CD4-positive, alpha-beta T cell treated with Interleukin-6 for 4 hours (primary cell): ENCODE data around the gene TMEM229B.
A peak's percentile ranks its signal among the peaks of the same experiment; 100 is the strongest.
"Not testable (repeated sequence)": the region's sequence is repeated elsewhere in the genome, so short reads cannot be mapped to it uniquely, and the experiment has no call there.

Experiments used
- DNase-seq: peaks from one replicate; pipeline ENCODE4 v3.0.0-alpha.2; 2020; ENCODE audit warnings: mixed read lengths

The TMEM229B gene

DNA sequence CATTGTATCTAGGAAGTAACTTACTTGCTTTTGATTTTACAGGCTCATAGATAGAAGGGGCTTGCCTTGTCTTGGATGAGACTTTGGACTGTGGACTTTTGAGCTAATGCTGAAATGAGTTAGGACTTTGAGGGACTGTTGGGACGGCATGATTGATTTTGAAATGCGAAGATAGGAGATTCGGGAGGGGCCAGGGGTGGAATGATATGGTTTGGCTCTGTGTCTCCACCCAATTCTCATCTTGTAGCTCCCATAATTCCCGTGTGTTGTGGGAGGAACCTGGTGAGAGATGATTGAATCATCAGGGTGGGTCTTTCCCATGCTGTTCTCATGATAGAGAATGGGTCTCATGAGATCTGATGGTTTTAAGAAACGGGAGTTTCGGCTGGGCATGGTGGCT, 36.9 kb downstream of the TMEM229B start:
- not testable (repeated sequence) for DNase-seq

DNA sequence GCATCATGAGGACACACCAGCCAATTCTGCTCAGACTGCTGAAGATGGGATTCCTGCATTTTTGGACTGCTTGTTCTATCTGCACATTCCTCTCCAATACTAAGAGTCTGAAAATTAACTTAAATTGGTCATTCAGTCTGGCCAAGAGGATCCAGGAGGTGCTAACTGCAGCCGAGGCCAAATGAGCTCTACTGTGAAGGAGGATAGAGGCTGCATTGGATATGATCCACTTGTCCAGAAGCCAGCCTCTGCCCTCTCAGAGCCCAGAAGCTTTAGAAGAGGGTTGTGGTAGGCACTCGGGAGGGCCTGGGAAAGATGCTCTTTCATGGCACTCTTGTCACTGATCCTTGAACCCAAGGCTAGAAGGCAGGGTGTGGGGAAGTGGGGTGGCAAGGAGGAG, 39.4 kb downstream of the TMEM229B start:
- DNase-seq: no peak

DNA sequence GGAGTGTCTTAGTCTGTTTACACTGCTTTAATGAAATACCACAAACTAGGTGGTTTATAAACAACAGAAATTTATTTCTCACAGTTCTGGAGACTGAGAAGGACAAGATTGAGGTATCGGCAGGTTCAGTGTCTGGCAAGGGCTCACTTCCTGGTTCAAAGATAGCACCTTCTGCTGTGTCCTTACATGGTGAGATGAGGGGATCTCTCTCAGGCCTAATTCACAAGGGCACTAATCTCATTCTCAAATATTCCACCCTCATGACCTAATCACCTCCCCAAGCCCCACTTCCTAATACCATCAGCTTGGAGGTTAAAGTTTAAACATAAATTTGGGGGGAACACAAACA, 41.5 kb downstream of the TMEM229B start:
- DNase-seq: no peak

DNA sequence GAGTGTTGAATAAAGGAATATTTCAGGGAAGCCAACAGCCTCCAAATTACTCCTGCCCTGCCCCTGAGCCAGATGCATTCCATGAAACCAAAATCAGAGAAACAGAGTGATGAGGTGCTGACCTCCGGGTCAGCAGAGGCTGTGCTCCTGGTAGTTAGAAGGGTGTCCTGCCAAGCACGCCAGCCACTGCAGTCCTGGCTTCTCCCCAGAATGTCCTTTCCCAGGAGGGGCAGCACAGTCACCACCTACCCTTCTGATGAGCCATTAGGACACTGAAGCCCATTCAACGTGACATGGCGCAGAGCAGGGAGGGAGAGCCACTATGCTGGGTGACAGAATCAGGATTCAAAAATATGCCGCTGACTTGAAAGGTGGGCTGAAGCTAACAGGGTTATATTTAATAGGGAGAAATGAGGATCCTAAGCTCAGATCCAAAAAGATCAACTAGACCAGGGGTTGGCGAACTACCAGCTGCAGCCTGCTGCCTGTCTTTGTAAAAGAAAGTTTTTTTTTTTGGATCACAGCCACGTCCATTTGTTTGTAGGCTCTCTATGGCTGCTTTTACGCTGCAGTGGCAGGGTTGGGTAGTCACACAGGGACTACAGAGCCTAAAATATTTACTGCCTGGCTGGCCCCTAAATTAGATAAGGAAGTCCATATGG, 42.0 kb downstream of the TMEM229B start:
- no peak for DNase-seq

DNA sequence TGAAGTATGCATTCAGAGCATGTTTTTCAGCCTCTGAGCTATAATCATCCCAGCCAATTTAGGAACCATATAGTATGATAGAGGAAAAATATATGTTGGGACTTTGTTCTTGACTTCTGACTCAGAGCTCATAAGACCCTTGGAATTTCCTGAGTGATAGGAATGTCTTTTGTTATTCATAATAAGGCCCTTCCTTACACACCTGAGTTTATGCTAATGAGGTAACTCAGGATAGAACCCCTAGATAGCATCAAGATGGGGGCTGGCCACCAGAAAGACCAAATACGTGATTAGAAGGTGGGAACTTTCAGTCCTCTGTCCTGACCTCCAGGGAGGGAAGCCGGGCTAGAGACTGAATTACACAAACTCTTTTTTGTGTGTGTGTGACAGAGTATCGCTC, 44.1 kb downstream of the TMEM229B start:
- no peak for DNase-seq

DNA sequence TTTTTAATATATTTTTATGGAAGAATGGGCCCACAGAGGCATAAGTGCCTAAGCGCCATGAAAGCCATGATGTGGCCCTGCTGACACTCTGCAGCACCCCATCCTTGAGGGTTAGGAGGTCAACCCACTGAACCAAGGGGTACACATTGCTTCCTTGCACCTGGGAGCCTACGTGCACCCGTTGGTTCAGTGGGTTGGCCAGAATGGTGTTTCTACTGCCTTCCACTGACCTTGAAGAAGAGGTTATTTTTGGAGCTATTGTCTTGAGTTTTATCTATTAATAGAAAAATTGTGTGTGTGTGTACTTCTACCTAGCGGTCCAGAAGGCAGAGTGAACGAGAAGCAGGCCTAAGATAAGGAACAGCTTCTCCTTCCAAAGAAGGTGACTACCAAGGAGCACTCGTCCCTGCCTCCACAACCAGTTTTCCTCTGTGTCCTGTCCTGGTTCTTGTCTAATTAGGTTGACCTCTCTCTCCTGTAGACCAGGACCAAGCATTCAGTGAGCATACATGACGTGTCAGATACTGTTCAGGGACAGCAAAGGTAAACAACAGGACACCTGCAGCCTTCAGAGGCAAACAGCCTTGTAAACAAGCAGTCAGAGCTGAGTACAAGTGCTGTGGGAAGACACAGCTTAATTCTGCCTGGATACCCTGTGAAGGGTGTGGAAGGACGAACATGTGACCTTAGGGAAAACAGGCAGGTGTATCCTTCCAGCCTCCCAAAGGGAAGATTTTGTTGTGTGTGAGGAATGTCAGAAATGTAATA, 46.2 kb downstream of the TMEM229B start:
- DNase-seq: no peak

DNA sequence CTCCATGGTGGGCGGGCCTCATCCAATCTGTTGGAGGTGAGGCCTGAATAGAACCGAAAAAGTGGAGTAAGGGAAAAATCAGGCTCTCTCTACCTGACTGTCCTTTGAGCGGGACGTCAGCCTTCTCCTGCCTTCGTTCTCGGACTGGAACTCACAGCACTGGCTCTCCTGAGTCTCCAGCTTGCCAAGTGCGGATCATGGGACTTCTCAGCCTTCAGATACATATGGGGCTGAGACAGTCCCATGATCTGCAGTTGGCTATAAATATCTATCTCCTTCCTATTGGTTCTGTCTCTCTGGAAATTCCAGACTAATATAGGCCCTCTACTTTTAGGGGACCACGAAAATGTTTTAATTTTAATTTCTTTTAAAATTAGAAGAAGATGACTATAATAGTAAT, 46.8 kb downstream of the TMEM229B start:
- DNase-seq: no peak

DNA sequence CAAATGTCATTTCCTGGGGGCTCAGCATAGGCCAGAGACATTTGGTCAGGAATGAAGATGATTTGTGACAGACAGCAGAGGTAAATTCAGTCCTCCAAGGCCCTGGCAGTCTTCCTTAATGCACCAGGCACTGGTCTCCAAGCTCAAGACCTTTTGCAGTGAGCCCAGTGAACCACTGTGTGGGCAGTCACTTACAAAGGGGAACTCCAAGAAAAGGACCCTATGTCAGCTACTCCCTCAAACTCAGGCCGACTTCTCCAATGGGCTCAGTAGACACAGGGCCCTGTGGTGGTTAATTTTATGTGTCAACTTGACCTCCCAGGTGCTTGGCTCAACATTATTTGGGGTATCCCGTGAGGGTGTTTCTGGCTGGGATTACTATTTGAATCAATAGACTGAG, 47.3 kb downstream of the TMEM229B start:
- no peak for DNase-seq

DNA sequence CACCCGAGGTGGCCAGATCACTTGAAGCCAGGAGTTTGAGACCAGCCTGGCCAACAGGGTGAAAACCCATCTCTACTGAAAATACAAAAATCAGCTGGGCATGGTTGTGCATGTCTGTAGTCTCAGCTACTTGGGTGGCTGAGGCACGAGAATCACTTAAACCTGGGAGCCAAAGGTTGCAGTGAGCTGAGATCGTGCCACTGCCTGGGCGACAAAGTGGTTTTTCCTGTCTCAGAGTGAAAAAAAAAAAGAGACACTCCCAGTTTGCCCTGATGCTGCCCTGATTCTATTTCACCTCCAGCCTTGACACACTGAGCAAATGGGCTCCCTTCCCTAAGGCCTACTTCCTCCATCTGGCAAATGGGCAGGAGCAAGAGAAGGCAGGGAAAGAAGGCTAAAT, 48.0 kb downstream of the TMEM229B start:
- no peak for DNase-seq

DNA sequence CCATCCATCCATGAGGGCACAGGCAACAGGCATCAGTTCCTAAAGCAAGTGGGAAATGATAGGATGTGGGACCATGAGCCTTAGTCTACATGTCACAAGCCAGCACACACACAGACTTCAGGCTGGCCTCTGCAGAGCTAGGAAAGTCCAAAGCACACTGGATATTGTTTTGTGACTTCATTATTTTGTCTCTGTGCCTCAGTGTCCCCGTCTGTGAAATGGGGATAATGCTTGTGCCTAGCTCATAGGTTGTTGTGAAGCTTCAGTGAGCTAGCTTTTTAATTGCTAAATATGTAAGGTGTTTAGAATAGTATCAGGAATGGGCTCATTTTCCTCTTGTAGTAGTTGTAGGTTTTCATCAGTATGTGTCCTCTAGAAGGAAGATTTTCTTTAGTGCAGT, 49.6 kb downstream of the TMEM229B start:
- no peak for DNase-seq

DNA sequence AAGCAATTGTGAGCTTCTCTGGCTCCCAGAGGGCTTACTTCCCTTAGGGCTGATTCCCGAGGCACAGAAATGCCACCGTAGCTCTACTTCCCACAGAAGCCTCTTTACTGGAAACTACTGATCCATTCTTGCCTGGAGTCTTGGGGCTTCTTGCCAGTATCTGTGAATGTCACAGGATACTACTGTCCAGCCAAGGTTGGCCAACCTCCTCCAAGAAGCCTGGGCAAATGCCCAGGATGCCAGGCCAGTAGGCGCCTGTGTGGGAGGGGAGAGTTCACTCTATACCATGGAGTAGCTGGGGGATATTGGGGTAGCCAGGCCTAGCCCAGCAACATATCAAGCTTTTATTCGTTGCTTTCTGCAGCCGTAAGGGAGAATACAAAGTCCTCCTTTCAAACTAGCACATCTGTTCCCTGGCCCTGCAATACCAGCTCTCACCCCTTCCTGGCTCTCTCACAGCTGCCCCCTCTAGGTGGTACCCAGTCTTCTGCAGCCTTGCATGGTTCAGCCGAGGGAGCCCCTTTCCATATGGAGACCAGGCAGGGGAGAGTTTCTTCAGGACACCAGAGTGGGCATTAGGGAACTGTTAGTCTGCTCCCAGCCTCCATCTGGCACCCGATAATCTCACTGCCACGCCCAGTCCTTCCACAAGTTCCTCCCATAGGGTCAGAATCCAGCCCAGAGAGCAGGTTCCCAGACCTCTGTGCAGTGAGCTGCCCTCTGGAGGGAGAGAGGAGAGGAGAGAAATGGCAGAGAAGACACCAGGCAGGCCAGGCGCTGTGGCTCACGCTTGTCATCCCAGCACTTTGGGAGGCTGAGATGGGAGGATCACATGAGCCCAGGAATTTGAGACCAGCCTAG, 52.3 kb downstream of the TMEM229B start:
- DNase-seq: no peak

DNA sequence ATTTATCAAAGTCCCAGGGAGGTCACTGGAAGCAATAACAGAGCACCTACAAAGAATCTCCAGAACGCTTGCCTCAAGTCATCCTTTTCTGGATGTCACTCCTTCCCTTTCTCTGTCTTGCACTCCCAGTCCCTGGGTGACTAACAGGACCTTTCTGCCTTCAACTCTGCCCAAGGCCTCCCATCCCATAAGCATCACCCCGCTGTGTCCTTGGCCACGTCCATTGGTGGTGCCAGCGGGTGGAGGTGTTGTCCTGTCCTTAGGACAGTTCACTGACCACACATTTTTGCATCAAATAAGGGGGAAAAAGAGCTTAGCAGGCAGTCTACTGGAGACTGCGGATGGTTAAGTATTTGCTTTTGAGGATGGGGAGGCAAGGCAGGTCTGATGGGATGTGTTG, 52.9 kb downstream of the TMEM229B start:
- no peak for DNase-seq

DNA sequence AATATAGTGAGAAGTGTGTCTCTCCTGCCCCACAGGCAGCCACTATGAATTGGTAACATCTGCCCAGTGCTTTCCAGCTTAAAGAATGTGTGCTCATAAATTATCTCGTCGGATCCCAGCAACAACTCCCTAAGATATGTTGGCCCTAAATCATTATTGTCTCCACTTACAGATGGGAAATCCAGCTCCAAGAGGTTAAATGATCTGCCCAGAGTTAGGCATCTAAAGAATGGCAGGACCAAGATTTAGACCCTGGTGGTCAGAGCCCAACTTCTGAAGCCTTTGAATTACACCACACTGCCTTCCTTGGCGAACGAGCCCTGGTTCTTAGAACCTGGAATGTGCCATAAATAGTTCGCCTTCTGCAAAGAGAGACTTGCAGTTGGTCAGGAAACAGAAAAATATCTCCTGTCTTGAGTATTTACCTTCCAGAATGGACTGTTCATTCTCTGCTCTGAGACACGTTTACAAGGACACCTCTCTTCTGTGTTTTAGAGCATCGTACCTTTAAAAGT, 56.4 kb downstream of the TMEM229B start:
- DNase-seq: no peak

DNA sequence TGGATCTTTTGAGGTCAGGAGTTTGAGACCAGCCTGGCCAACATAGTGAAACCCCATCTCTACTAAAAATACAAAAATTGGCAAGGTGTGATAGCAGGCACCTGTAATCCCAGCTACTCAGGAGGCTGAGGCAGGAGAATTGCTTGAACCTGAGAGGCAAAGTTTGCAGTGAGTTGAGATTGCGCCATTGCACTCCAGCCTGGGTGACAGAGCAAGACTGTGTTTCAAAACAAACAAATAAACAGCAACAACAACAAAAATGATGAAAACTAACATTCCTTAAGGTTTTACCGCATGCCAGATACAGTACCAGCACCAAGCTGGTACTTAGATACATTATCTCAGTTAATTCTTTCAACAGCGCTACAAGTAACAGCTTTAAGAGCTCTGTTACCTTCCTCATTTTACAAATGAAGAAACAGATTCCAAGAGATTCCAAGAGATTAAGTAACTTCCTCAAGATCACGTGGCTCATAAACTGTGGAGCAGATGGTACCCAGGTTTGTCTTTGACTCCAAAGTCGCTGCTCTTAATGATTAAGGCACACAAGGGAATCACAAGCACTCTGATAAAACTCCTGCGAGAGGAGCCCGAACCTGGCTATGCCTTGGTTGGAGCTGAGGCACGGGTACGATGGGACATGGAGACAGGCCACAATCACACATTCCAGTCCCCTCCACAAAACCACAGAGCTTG, 58.9 kb downstream of the TMEM229B start:
- DNase-seq: no peak

DNA sequence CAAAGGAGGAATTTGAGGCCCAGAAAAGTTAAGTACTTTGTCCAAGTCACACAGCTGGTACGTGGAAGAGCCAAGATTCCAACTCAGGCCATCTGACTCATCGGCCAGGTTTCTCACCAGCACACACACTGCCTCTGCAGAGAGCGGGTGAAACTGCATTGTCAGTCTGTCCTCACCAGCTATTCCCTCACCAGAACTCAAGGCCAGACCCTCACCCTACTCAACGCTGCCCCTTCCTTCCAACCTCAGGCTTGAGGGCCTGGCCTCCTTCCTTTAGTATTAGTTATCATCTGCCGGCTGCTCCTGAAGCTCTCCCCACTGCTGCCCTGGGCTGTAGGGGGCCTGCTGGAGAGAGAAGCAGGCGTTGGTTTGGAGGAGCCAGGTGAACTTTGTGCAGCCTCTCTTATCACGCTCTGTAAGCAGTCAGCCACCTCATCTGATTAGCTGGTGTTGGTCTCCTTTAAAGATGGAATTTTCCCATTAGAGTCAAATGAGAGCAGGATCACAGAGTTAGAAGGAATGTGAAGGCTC, 60.0 kb downstream of the TMEM229B start:
- DNase-seq: no peak

DNA sequence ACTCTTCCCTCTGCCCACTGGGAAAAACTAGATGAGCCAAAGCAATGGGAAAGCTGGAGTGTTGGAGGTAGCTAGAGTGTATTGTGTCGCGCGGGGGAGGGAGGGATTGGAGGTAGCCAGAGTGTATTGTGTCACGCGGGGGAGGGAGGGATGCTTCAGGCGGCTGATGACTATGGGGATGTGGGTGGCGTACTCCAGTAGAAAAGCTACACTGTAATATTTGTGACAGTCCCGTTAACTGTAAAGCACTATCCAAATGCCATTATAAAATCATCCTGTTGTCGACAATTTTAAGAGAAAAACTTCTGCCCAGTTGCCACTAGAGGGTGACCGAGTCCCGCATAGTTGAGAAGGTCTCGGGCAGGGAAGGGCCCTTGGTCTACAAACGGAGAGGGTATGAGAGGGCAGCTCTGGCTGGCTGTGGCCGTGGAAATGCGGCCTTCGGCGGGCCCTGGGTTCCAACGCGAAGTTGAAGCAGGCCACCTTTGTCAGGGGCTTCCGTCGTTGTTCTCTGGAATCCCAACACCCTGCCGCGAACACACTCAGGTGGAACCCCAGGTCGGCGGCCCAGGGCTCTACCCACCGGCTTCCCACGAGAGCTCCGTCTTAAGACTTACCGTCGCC, 61.4 kb downstream of the TMEM229B start:
- DNase-seq: peak; percentile 79

DNA sequence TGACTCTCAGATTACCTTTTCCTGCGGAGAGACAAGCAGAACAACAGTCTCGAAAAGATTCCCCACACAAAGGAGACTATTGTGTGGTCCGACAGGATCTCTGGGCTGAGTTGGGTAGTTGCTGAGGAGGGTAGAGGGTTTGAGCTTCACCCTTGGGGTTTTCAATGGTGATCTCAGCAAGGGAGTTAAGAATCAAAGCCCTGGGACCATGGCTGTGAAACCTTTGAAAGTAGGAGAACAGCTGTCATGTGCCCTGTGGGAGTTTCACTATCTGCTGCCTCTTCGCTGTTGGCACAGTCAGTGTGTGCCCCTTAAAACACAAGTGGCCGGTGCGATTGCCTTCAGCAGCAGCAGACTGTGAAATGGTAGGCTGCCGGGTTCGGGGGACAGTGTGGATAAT, 62.4 kb downstream of the TMEM229B start:
- DNase-seq: no peak

DNA sequence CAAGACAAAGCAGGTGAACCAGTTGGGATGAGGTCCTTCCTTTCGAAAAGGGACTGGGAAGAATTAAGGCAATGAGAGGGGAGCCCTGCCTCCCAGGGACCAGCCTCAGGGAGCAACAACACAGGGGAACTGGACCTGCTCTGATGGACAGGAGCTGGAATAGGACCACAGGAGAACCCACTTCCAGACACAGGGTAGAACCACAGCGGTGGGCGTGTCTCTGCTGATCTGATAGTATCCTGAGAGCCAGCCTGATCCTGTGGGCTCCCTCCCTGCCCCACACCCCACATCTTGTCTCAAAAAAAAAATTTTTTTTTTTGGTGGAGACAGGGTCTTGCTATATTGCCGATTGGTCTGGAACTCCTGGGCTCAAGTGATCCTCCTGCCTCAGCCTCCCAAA, 62.9 kb downstream of the TMEM229B start:
- DNase-seq: no peak

DNA sequence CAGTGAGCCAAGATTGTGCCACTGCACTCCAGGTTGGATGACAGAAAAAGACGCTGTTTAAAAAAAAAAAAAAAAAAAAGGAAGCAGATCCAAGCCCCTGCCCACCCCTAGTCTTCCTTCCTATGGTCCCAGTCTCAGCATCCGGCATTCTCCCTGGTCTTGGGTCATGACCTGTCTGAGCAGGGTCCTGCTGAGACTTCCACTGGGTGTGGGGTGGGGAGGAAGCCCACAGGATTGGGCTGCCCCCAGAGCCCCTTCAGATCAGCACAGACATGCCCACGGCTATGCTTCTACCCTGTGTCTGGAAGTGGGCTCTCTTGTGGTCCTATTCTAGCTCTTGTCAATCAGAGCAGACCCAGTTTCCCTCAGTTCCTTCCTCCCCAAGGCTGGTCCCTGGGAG, 64.0 kb downstream of the TMEM229B start:
- no peak for DNase-seq

DNA sequence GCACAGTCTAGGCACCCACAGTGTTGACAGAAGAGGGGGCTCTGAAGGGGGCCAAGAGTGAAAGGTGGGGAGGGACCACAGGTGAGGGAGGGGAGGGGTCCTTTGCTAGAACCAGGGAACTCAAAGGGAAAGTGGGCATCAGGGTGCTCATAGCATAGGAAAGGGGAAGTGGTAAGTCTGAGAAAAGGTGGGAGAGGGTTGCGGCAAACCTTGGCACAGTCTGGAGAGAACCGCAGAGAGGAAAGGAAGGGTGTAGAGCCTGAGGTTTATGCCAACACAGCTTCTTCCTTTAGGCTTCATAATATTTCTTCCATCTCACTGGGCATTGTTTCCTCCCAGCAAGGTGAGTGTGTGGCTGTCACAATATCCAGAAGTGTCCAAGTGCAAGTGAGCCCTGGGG, 65.1 kb downstream of the TMEM229B start:
- DNase-seq: no peak

DNA sequence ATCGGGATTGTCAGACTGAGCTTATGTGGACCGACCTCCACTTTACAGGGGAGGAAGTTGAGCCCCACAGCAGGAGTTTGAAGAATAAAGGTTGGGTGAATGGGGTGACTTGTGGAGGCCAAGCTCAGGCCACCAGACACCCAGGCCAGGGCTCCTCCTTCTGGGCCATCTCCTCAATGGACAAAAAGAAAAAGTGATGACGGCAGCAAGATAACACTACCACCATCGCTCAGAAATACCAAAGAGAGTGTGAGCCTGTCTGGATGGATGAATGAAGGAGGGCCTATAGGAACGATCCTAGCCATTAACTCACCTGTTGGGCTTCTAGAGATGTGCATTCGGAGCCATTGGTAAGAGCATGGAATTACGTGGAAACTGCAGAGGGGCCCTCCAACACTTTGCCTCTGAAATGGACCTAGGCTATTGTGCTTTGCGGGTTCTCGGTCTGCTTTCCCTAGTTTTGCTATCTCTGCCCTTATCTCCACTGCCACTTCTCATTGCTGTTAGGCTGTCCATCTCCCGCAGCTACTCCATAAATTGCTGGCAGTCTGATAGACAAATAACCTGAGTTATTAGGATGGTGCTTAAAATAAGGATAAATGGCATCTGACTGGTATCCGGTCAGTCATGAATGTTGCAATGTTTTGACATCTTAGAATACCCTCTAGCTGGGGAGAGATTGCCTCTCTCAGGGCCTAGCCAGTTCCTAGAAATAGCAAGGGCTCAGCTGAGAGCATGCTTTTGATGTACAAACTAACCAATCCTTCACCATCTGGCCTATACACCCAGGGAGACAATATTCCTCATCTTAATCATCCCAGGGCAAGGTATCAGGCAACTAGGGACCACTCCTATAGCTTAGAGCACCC, 66.9 kb downstream of the TMEM229B start:
- no peak for DNase-seq
